Testis (tissue), 2 donors: ENCODE measurements around the gene C1QL3.

ENCODE experiments used
- CTCF ChIP-seq, 3 experiments: fragments of 450-650 bp in 2 of 3; fragments of 200-600 bp in 1 of 3; sonication (generic) in 1 of 3; IDR thresholded peaks; one replicate each; pipeline ENCODE4 v1.5.1; 2016 to 2019; ENCODE audit warnings: antibody characterized with exemption in 3 of 3, mild to moderate bottlenecking in 2 of 3, moderate library complexity in 1 of 3
- POLR2A ChIP-seq: fragments of 450-650 bp; IDR thresholded peaks from one replicate; pipeline ENCODE4 v1.6.1; 2017; ENCODE audit warnings: antibody characterized with exemption, mild to moderate bottlenecking, moderate library complexity

- TF ChIP-seq CTCF (IDR thresholded peaks at IDR 0.05) (no peak), POLR2A (no peak)
These were observed 22.4 kb upstream of the C1QL3 start for GRCh38 chr10:16544099-16544498.
